Skeletal muscle tissue (tissue), 4 donors: ENCODE results near the gene ZSWIM3. TPM values are rescaled to one million over a fixed set of nuclear protein-coding genes. Genes with fewer than 3 reads are reported as not detected.

Experiments
- H3K27ac ChIP-seq: one replicate; pipeline ENCODE4 v1.7.0; 2013; ENCODE audit warnings: mild to moderate bottlenecking, low read depth, low read length, inconsistent platforms
- H3K27me3 ChIP-seq, 3 donors: one replicate each; pipeline ENCODE4 v1.7.0; 2013; ENCODE audit warnings: low read length in 3 of 3; ENCODE audit not compliant: control insufficient read depth in 3 of 3, insufficient read depth in 3 of 3
- H3K36me3 ChIP-seq, 3 donors: one replicate each; pipeline ENCODE4 v1.7.0; 2013; ENCODE audit warnings: low read length in 3 of 3; ENCODE audit not compliant: control insufficient read depth in 3 of 3, insufficient read depth in 3 of 3
- H3K4me1 ChIP-seq, 3 donors: one replicate each; pipeline ENCODE4 v1.7.0; 2013; ENCODE audit warnings: low read length in 3 of 3, mild to moderate bottlenecking in 3 of 3; ENCODE audit not compliant: control insufficient read depth in 3 of 3, insufficient read depth in 3 of 3
- H3K4me3 ChIP-seq, 3 donors: one replicate each; pipeline ENCODE4 v1.7.0; 2013; ENCODE audit warnings: low read length in 3 of 3
- H3K9ac ChIP-seq, 3 donors: one replicate each; pipeline ENCODE4 v1.7.0; 2013; ENCODE audit warnings: low read length in 3 of 3, mild to moderate bottlenecking in 3 of 3, moderate library complexity in 2 of 3, low read depth in 1 of 3
- H3K9me3 ChIP-seq, 3 donors: one replicate each; pipeline ENCODE4 v1.7.0; 2013; ENCODE audit warnings: low read length in 3 of 3; ENCODE audit not compliant: control insufficient read depth in 3 of 3
- total RNA-seq: library from RNA; depleted of rRNA; stranded (reverse); fragments of >200 nt; gene quantifications from one replicate; pipeline ENCODE4 v1.2.3, GENCODE V29; 2014
- donor health status: Osteomylitis.

ZSWIM3 gene
- total RNA-seq = 7.8 TPM

DNA sequence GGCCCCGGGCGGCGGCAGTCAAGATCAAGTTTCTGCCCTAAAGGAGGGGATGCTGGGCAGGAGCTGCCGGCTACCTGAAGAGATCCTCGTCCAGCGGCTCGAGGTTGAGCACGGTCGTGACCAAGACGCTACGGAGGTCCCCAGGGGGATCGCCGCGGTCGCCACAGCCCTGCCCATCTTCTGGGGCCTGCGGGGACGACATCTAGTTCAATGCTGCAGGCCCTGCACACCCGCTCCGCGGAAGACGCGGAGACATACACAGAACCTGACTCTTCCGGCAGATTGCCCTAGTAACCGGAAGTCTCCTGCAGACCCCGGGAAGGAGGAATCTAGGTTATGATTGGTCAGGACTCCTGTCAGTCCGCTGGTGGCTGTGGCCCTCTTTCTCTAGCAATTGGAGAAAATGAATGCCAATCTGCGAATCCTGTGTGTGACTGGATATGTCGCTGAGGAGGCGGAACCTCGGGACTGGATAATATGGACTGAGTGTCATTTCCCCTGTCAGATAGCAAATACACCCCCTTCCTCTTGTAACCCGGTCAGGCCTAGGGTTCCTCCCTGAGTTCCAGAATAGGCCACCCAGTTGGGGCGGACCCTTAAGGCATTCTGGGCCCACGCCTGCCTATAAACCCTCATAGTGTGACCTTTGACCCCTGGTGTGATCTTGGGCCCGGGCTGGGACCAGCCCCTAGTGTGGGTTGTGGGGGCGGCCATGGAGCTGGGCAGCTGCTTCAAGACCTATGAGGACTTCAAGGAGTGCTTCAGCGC lies at the start of gene ZSWIM3, which contains the start of gene ACOT8:
Gene ZSWIM3 (plus strand): TSS at position 501 of the 768 bp plus-strand sequence. CDS start 212 bp downstream, at position 713.
Gene ACOT8 (minus strand): TSS at position 279 of the 768 bp plus-strand sequence. CDS start 77 bp downstream, at position 202.
- Histone ChIP-seq H3K9me3 (no peaks in the 10 kb centered on the region), H3K27ac (peak within 1 kb of the TSS; percentile 89), H3K4me1 (peaks cover 27 to 36% (median 28%) of the 10 kb centered on the region in 3 donors), H3K36me3 (peaks cover 6 to 17% (median 8%) of the 10 kb centered on the region in 3 donors), H3K4me3 (peak within 1 kb of the TSS; percentile 94 to 95 (median 95)), H3K9ac (peak within 1 kb of the TSS; percentile 83 to 96 (median 92)), H3K27me3 (no peaks in the 10 kb centered on the region)

DNA sequence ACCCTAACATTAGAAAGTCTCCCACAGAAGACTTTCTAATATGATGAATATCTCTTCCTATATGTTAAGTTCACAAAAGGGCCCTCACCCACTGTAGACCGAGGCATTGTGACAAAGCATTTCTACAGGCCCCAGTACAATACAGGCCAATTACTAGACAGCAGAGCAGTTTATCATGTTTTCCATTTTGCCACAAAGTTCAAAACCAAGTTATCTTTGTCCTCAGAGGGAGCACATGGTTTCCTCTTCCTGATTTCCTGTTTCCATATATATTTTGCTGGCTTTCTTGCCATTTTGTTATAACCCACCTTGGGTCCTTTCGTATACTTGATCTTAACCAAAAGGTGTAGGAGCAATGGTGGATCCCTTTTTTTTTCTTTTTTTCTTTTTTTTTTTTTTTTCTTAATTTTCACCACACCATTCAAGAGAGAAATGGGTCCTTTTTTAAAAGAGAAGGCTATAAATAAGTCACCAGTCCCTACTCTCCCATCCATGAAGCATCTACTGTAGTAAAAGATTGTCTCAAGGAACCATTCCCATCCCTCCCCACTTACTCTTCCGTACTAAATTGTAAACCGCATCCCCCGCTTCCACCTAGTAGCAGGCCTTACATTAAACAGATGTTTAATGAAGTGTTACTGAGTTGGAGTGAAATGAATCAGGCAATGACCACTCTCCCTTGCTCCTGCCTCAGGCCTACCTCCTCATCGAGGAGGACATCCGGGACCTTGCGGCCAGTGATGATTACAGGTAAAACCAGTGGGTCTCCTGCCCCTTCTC lies 47.0 kb upstream of the ZSWIM3 start:
- Histone ChIP-seq H3K27ac (no peak overlapping the region), H3K27me3 (no peaks in the 10 kb centered on the region), H3K9me3 (no peaks in the 10 kb centered on the region), H3K9ac (no peak overlapping the region), H3K36me3 (peaks cover 38 to 45% (median 40%) of the 10 kb centered on the region in 3 donors), H3K4me3 (no peak overlapping the region), H3K4me1 (peaks cover 10 to 12% (median 11%) of the 10 kb centered on the region in 3 donors)

DNA sequence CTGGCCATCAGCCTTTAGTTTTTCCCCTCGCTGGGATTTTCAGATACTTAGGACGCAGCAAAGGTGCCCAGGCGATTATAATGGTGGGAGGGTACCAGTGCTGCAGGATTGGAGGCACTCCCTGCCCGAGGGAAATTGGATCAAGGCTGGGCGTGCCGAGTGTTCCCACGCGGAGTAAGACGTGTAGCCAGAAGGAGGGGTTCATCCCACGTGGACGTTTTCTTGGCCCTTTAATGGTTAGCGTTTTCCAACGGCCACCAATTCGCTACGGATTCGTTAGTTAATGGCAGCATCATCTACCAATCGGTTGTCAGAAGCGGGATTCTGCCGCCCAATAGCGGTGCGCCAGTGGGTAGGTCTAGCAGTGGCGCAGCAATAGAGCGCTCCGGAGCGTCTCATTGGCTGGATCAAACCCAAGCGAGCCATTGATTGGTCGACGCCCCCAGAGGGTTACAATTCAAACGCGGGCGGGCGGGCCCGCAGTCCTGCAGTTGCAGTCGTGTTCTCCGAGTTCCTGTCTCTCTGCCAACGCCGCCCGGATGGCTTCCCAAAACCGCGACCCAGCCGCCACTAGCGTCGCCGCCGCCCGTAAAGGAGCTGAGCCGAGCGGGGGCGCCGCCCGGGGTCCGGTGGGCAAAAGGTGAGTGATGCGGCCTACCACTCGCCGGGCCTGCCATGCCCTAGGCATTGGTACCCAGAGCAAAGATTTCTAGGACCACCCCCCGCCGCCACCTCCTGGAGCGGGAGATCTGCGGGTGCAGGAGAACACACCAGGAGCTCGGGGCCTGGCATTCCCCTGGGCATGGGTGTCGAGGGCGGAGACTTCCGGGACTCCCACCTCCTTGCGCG lies 45.0 kb upstream of the ZSWIM3 start, which contains the start of gene UBE2C:
Gene UBE2C (plus strand): TSS at position 488 of the 849 bp plus-strand sequence. CDS start 52 bp downstream, at position 540.
- no peaks in the 10 kb centered on the region for H3K9me3 ChIP-seq
- H3K9ac ChIP-seq = peak within 1 kb of the TSS in 2 of 3 donors; percentile 51 to 62
- H3K27ac ChIP-seq = no peak within 1 kb of the TSS
- H3K36me3 ChIP-seq = peaks cover 29 to 34% (median 31%) of the 10 kb centered on the region in 3 donors
- no peaks in the 10 kb centered on the region for H3K27me3 ChIP-seq
- H3K4me1 ChIP-seq = peaks cover 10 to 14% (median 13%) of the 10 kb centered on the region in 3 donors
- H3K4me3 ChIP-seq = peak within 1 kb of the TSS; percentile 56 to 71 (median 71)

DNA sequence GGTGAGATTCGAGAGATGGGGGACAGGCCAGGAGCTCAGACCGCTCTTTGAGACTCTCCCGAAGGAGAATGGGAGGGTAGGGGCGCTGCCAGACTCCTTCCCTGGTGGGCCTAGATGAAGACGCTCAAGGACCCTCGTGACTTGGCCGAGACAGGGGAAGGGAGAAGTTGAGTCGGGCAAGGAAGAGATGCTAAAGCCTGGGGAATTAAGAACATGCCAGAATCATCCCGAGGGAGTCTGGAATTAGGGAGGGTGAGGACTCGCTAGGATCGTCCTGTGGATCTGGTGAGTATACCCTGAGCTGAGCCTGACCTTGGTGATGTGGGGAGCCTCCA lies 44.4 kb upstream of the ZSWIM3 start:
- no peaks in the 10 kb centered on the region for H3K9me3 ChIP-seq
- peaks cover 29 to 34% (median 31%) of the 10 kb centered on the region in 3 donors for H3K36me3 ChIP-seq
- no peak overlapping the region for H3K27ac ChIP-seq
- peaks cover 10 to 17% (median 15%) of the 10 kb centered on the region in 3 donors for H3K4me1 ChIP-seq
- no peaks in the 10 kb centered on the region for H3K27me3 ChIP-seq
- H3K4me3 ChIP-seq = peak overlapping the region; percentile 56 to 67 (median 56)
- peak overlapping the region in 1 of 3 donors; percentile 51 for H3K9ac ChIP-seq

DNA sequence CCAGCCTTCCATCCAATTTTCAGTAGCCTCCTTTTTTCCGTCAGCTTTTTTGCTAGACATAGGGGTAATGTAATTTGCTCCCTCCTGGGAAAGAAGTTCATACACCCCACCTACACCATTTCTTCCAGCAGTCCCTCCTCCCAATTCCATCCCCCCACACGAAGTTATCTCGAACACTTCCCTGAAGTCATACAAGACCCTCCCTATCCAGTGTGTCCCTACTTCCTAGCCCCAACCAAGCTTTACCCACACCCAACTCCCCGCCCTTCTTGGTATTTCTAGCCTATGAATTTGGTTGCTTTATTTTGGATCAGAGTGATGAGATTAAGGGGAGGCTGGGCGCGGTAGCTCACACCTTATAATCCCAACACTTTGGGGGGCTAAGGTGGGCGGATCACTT lies 43.9 kb upstream of the ZSWIM3 start:
- peaks cover 29 to 32% (median 31%) of the 10 kb centered on the region in 3 donors for H3K36me3 ChIP-seq
- H3K9ac ChIP-seq = no peak overlapping the region
- H3K4me1 ChIP-seq = peaks cover 10 to 17% (median 15%) of the 10 kb centered on the region in 3 donors
- no peak overlapping the region for H3K27ac ChIP-seq
- H3K9me3 ChIP-seq = no peaks in the 10 kb centered on the region
- H3K4me3 ChIP-seq = no peak overlapping the region
- no peaks in the 10 kb centered on the region for H3K27me3 ChIP-seq

DNA sequence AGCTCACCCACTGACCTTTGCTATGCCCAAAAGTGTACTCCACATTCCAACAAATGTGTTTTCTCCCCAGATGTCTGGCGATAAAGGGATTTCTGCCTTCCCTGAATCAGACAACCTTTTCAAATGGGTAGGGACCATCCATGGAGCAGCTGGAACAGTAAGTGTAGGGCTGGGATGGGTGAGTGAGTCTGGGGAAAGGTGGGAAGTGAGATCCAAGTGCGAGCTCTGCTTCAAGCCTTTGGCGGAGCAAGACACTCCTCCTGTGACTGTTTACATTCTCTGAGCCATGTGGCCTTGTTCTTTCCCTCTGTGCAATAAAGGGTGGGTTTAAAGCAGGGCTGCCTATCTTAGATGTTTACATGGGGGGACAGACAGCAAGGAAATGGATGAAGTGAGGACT lies 43.1 kb upstream of the ZSWIM3 start:
- Histone ChIP-seq H3K4me1 (peaks cover 10 to 17% (median 15%) of the 10 kb centered on the region in 3 donors), H3K9ac (no peak overlapping the region), H3K27ac (no peak overlapping the region), H3K27me3 (no peaks in the 10 kb centered on the region), H3K9me3 (no peaks in the 10 kb centered on the region), H3K36me3 (peaks cover 23 to 27% (median 24%) of the 10 kb centered on the region in 3 donors), H3K4me3 (no peak overlapping the region)

DNA sequence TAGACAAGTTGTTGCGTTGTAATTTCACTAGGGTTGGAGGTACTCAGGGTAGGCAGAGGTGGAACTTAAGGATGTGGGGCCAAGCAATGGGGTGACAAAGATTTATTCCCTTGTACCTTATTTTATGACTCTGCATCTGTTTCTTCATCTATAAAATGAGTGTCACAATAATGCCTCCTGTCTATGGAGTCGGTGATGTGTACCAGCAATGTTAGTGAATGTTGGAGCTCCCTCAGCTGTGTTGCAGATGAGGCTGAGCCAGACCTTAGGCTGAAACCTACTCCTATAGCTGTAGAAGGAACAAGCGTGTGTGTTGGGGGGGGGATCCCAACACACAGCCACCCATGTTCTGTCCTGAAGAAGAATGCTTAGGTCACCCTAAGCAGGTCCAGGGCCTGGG lies 40.5 kb upstream of the ZSWIM3 start:
- no peak overlapping the region for H3K4me3 ChIP-seq
- no peak overlapping the region for H3K9ac ChIP-seq
- no peaks in the 10 kb centered on the region for H3K27me3 ChIP-seq
- H3K36me3 ChIP-seq = peaks cover 2 to 9% (median 9%) of the 10 kb centered on the region in 3 donors
- H3K27ac ChIP-seq = no peak overlapping the region
- H3K9me3 ChIP-seq = no peaks in the 10 kb centered on the region
- peaks cover 12 to 17% (median 14%) of the 10 kb centered on the region in 3 donors for H3K4me1 ChIP-seq

DNA sequence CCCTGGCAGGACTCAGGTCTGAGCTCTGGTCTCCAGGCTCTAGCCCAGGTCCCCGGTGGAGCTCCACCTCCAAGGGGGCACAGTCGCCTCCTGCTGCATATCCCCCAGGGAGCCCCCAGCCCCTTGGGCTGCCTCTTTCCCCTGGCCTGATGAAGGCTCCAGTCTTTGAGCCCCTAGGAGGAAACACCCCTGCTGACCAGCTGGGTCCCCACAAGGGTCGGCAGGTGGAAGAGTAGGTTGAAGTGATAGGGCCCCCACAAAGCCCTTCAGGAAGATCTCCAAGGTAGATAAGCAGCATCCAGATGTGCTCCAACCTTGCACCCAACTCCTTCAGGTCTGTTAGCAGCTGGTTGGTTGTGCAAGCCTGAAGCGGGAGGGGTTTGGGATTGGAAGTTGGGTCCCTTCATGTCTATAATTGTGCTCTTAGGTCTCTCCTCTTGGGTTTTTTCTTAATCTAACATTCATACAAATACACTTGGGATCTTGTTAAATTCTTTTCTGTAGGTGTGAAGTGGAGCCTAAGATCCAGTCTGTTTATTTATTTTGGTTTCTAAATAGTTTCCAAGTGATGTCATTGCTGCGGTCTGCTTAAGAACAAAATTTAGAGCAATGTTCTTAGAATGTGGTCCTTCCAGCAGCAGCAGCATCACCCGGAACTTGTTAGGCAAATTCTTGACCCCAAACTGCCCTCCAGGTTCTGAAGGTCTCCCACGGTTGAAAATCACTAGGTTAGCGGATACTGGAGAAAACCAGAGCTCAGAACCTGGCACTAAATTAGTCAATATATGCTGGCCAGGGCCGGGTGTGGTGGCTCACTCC lies 39.8 kb upstream of the ZSWIM3 start:
- Histone ChIP-seq H3K27ac (no peak overlapping the region), H3K36me3 (peaks cover 2 to 10% (median 9%) of the 10 kb centered on the region in 3 donors), H3K4me3 (no peak overlapping the region), H3K9me3 (no peaks in the 10 kb centered on the region), H3K4me1 (peaks cover 13 to 17% (median 14%) of the 10 kb centered on the region in 3 donors), H3K9ac (no peak overlapping the region), H3K27me3 (peaks cover 0 to 2% (median 0%) of the 10 kb centered on the region in 3 donors)
